ENCODE measurements around the gene CDIP1. TPM values are rescaled to one million over a fixed set of nuclear protein-coding genes. Genes with fewer than 3 reads are reported as not detected.

Gene CDIP1
- total RNA-seq, 4 donors from 2014 or later: 23.8 to 34.2 (median 25.4) TPM

DNA sequence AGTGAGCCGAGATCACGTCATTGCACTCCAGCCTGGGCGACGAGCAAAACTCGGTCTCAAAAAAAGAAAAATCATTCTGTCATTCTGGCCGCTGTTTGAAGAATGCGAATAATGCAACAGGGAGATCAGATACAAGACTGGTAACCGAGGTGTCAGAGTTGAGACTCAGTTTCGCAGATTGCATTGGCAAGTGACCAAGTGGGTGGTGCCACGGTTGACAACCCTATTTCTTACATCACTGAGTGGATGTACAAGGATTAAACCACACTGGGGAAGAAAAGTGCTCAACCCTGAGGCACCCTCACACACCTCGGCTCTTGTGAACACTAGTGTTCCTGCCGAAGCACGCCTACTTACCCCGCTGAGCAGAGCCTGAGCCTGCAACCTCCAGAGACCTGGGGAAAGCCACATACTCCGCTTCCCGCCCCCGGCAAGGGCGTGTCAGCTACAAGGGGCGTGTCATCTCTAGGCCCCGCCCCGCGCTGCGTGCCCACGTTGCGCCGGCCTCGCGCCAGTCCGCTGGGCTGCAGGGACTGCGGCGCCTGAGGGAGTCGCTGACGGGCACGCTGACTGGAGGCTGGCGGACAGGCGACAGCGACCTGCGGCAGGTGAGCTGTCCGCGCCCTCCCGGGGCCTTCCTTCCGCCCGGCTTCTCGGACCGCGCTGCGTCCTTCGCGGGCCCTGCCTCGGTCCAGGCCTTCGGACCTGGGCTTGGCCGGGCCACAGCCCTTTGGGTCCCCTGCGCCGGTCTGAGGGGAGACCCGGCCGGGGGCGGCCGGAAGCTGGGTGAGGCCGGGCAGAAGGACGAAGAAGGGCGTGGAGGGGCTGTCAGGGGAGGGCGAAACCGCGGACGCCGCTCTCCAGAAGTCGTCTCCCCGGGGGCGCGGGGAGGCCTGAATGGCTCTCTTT lies 62.4 kb downstream of the CDIP1 start, which contains the start of gene HMOX2:
Gene HMOX2, plus strand, starts transcription at position 519 of the 909 bp plus-strand sequence. CDS start 29,127 bp downstream, outside the sequence.
- in situ Hi-C loops (cut with MboI; ENCODE audit: low sequenced_read_pairs in 4 of 4): loop anchor here in 2 of 4 donors (25.0 kb wide), 2 partner anchors 111 to 486 kb away; partner anchors contain the start of gene SEC14L5 (in 1 of the 2)
- TF ChIP-seq CTCF (IDR thresholded peaks at IDR 0.05 in 4 of 5, conservative IDR thresholded peaks at IDR 0.05 in 1 of 5) (peak in 4 of 5 experiments; percentile 24 to 47 (median 36)), POLR2A (IDR thresholded peaks at IDR 0.05) (peak; percentile 84 to 88)
- H3K4me1 ChIP-seq: peaks cover 11 to 22% of the 10 kb centered on the region in 2 donors

GRCh38 chr16:4474192-4474961 lies 64.2 kb downstream of the CDIP1 start, which contains the start of gene NMRAL1:
TSS of gene NMRAL1 (minus strand) at chr16:4474625. CDS start at chr16:4474132, 493 bp downstream.
- Histone ChIP-seq H3K27ac (peak within 1 kb of the TSS; percentile 70 to 77 (median 72)), H3K4me1 (peaks cover 11 to 22% of the 10 kb centered on the region in 2 donors), H3K36me3 (no peaks in the 10 kb centered on the region), H3K4me3 (peak within 1 kb of the TSS; percentile 59 to 69 (median 62)), H3K27me3 (peaks cover 0 to 12% (median 12%) of the 10 kb centered on the region in 3 donors), H3K9me3 (no peaks in the 10 kb centered on the region)
- DNase-seq: peak; percentile 65 to 75
- ATAC-seq: peak; percentile 35 to 37
- in situ Hi-C loops (cut with MboI; ENCODE audit: low sequenced_read_pairs in 4 of 4): no loop called here
- no peak for TF ChIP-seq CTCF (IDR thresholded peaks at IDR 0.05 in 4 of 5, conservative IDR thresholded peaks at IDR 0.05 in 1 of 5)
- peak; percentile 32 to 42 for TF ChIP-seq POLR2A (IDR thresholded peaks at IDR 0.05)
- intact Hi-C loops (cut with DNase I; ENCODE audit: low total_unique reads): no loop called here

More for the DNA sequence above, 62.4 kb downstream of the CDIP1 start, which contains the start of gene HMOX2:
- Histone ChIP-seq H3K27ac (peak within 1 kb of the TSS; percentile 85 to 96 (median 89)), H3K9me3 (no peaks in the 10 kb centered on the region), H3K27me3 (peaks cover 0 to 12% (median 12%) of the 10 kb centered on the region in 3 donors), H3K36me3 (no peaks in the 10 kb centered on the region), H3K4me3 (peak within 1 kb of the TSS; percentile 84 to 99 (median 89))
- DNase-seq: peak; percentile 88 to 91
- peak; percentile 90 to 91 for ATAC-seq
- intact Hi-C loops (cut with DNase I; ENCODE audit: low total_unique reads): no loop called here

DNA sequence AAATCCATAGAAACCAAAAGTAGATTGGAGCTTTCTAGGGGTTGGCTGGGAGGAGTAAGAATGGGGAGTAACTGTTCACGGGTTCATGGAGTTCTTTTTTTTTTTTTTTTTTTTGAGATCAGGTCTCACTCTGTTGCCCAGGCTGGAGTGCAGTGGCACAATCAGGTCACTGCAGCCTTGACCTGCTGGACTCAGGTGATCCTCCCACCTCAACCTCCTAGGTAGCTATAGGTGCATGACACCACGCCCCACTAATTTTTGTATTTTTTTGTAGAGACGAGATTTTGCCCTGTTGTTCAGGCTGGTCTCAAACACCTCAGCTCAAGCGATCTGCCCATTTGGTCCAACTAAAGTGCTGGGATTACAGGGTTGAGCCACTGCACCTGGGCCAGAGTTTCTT lies 65.7 kb downstream of the CDIP1 start:
- TF ChIP-seq POLR2A (IDR thresholded peaks at IDR 0.05) (no peak), CTCF (IDR thresholded peaks at IDR 0.05 in 4 of 5, conservative IDR thresholded peaks at IDR 0.05 in 1 of 5) (no peak)
- Histone ChIP-seq H3K4me3 (no peak overlapping the region), H3K27me3 (peaks cover 0 to 12% (median 12%) of the 10 kb centered on the region in 3 donors), H3K9me3 (no peaks in the 10 kb centered on the region), H3K4me1 (peaks cover 11 to 22% of the 10 kb centered on the region in 2 donors), H3K36me3 (no peaks in the 10 kb centered on the region), H3K27ac (no peak overlapping the region)
- intact Hi-C loops (cut with DNase I; ENCODE audit: low total_unique reads) (no loop called here), in situ Hi-C loops (cut with MboI; ENCODE audit: low sequenced_read_pairs in 4 of 4) (no loop called here)
- DNase-seq (no peak), ATAC-seq (no peak)

DNA sequence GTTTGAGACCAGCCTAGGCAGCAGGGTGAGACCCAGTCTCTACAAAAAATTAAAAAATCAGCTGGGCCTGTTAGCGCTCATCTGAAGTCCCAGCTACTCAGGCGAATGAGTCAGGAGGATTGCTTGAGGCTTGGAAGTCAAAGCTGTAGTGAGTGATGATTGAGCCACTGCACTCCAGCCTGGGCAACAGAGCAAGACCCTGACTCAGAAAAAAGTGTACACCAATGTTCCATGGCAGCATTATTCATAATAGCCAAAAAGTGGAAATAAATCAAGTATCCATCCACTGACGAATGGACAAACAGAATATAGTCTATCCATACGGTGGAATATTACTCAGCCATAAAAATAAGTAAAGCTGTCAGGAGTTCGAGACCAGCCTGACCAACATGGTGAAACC lies 66.7 kb downstream of the CDIP1 start:
- Histone ChIP-seq H3K27ac (no peak overlapping the region), H3K27me3 (peaks cover 0 to 12% (median 12%) of the 10 kb centered on the region in 3 donors), H3K4me3 (no peak overlapping the region), H3K9me3 (no peaks in the 10 kb centered on the region), H3K36me3 (no peaks in the 10 kb centered on the region), H3K4me1 (peaks cover 5 to 14% of the 10 kb centered on the region in 2 donors)
- in situ Hi-C loops (cut with MboI; ENCODE audit: low sequenced_read_pairs in 4 of 4): no loop called here
- DNase-seq (no peak), ATAC-seq (no peak)
- intact Hi-C loops (cut with DNase I; ENCODE audit: low total_unique reads): no loop called here
- TF ChIP-seq CTCF (IDR thresholded peaks at IDR 0.05 in 4 of 5, conservative IDR thresholded peaks at IDR 0.05 in 1 of 5): no peak
- no peak for TF ChIP-seq POLR2A (IDR thresholded peaks at IDR 0.05)
